HG02885 (cell line): Measurements from ENCODE around the gene USP5.

Experiments
- ATAC-seq: cut with Tn5 transposase; IDR thresholded peaks from one replicate; pipeline ENCODE4 v1.9.1; 2021; ENCODE audit warnings: mild to moderate bottlenecking; ENCODE audit not compliant: unreplicated experiment, poor library complexity

The USP5 gene, protein sequence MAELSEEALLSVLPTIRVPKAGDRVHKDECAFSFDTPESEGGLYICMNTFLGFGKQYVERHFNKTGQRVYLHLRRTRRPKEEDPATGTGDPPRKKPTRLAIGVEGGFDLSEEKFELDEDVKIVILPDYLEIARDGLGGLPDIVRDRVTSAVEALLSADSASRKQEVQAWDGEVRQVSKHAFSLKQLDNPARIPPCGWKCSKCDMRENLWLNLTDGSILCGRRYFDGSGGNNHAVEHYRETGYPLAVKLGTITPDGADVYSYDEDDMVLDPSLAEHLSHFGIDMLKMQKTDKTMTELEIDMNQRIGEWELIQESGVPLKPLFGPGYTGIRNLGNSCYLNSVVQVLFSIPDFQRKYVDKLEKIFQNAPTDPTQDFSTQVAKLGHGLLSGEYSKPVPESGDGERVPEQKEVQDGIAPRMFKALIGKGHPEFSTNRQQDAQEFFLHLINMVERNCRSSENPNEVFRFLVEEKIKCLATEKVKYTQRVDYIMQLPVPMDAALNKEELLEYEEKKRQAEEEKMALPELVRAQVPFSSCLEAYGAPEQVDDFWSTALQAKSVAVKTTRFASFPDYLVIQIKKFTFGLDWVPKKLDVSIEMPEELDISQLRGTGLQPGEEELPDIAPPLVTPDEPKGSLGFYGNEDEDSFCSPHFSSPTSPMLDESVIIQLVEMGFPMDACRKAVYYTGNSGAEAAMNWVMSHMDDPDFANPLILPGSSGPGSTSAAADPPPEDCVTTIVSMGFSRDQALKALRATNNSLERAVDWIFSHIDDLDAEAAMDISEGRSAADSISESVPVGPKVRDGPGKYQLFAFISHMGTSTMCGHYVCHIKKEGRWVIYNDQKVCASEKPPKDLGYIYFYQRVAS

GRCh38 chr12:6851921-6852650, at the start of gene USP5:
TSS of gene USP5 (plus strand) at chr12:6852150. CDS start at chr12:6852180, 30 bp downstream.
- peak; percentile 73 for ATAC-seq

DNA sequence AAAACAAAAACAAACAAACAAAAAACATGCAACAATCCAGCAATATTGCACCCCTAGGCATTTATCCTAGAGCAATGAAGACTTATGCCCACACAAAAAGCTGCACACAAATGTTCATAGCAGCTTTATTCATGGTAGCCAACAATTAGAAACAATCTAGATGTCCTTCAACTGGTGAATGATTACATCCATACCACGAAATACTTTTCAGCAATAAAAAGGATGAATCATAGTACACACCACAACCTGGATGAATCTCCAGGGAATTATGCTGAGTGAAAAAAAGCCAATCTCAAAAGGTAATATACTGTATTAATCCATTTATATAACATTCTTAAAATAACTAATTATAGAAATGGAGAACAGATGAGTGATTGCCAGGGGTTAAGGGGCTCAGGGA, 44.8 kb upstream of the USP5 start:
- ATAC-seq, result no peak

DNA sequence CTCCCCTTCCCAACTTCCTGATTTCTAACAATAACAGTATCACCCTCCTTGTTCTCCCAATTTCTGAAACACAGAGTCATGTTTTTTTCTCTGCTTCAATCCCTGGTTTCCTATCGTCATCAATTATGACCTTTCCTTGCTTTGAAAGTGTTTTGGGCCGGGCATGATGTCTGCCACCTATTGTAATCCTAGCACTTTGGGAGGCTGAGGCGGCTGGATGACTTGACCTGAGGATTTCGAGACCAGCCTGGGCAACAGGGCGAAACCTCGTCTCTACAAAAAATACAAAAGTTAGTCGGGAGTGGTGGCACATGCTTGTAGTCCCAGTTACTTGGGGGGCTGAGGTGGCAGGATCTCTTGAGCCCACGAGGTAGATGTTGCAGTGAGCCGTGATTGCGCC, 42.9 kb upstream of the USP5 start:
- no peak for ATAC-seq

DNA sequence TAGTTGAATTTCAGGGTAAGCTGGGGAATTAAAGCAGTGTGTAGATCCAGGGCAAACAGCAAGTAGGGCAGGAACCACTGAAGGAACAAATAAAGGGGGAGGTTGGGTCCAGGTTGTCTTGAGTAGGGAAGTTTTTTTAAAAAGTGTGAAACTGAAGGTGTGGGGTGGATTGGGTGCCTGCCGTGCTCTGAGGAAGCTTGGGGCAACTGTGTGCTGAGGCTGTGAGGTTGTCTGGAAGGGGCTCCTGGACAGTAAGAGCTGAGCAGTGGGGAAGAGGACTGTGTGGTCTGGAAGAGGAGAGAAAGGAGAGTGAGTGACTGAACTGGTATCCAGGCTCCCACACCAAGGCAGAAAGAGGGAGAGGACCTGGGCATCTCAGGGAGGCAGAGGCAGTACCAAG, 41.2 kb upstream of the USP5 start:
- ATAC-seq, result no peak

DNA sequence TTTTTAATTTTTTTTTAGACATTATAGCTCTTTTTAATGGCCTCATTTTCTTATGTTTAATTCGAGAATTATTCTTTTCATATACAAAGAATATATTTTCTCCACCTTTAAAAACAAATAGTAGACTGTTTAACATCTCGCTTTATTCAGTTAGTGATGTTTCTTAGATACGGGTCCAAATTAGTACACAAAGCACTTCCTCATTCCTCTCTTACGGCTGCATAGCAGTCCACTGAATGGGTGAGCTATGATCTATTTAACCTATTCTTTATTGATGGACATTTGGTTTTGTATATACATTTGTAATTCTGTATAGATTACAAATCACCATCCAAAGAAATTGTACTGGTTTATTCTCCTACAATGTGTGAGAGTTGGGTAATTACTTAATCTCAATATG, 38.6 kb upstream of the USP5 start:
- ATAC-seq, result no peak

- ATAC-seq, result no peak
These were observed 35.4 kb upstream of the USP5 start for GRCh38 chr12:6816598-6816997.

GRCh38 chr12:6817098-6817497, 34.9 kb upstream of the USP5 start:
- ATAC-seq, result no peak

DNA sequence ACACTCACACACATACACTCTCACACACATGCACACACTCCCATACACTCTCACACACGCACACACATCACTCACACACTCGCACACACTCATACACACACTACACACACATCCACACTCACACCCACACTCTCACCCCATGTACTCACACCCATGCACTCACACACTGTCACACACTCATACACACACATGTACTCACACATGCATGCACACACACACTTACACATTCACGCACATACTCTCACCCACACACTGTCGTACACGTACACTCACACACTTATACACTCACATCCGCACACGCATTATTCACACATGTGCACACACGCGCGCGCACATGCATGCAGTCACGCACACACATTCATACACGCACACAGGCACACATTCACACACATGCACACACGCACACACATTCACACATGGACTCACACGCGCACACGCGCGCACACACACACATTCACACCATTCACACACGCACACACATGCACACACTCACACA, 34.2 kb upstream of the USP5 start:
- no peak for ATAC-seq

DNA sequence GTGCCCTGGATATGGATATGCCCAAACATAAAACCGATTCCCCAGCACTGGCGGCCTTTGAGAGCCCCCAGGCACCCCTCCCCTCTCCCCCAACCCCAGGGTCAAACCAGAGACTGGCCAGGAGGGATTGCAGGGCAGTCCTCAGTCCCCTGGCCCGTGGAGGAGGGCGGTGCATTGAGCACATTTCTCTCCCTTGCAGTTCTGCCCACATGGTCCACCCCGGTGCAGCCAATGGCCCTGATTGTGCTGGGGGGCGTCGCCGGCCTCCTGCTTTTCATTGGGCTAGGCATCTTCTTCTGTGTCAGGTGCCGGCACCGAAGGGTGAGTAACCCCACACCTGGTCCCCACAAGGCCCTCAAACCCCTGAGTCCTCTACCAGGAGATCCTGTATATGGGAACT, 33.7 kb upstream of the USP5 start:
- no peak for ATAC-seq

- ATAC-seq, result no peak
These were observed 33.3 kb upstream of the USP5 start for GRCh38 chr12:6818645-6819044.

- ATAC-seq, result no peak
These were observed 32.6 kb upstream of the USP5 start for GRCh38 chr12:6819106-6820030.

DNA sequence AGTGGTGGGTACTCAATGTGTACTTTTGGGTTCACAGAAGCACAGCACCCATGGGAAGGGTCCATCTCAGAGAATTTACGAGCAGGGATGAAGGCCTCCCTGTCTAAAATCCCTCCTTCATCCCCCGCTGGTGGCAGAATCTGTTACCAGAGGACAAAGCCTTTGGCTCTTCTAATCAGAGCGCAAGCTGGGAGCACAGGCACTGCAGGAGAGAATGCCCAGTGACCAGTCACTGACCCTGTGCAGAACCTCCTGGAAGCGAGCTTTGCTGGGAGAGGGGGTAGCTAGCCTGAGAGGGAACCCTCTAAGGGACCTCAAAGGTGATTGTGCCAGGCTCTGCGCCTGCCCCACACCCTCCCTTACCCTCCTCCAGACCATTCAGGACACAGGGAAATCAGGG, 31.8 kb upstream of the USP5 start:
- no peak for ATAC-seq

DNA sequence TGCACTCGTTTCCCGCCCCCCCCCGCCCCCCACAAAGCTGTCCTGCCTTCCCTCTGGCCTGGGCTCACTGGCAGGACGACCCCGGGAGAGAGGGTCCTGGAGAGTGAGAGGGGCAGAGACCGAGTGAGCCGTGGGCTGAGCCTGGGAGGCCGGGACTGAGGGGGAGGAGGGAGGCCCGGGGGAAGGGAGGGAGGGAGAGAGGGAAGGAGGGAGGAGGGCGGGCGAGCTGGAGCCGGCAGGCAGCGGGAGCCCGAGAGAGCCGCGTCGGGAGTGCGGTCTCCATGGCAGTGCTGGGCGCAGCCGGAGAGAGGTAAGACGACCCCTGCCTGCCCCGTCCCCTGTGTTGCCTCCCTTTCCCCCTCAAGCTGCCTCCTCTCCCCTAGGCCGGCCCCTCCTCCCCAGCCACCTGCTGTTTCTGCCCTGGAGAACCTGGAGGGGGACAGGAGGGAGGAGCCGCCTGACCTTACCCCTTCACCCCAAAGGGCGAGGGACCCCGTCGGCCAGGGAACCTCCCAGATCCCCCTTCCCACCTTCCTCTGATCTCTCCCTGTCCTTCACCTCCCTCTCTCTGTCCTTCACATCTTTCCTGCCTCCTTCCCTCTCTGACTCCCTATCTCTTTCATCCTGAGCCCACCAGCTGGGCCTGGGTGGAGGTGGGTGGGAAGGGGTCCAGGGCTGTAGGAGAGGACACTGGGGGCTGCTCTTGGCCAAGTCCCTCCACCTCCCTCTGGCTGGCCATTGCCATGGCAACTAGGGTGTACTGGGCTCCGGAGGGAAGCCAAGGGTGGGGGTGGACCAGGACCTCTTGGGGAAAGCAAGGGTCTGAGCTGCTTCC, 30.1 kb upstream of the USP5 start, which contains the start of gene GPR162:
GPR162 (plus strand) TSS at position 231 of the 835 bp plus-strand sequence. CDS start 2,078 bp downstream, outside the sequence.
- ATAC-seq, result no peak

- ATAC-seq, result no peak
These were observed 29.4 kb upstream of the USP5 start for GRCh38 chr12:6822426-6823135.

- ATAC-seq, result no peak
These were observed 28.5 kb upstream of the USP5 start for GRCh38 chr12:6823182-6824084.

- no peak for ATAC-seq
These were observed 27.7 kb upstream of the USP5 start for GRCh38 chr12:6824085-6824775.
